A673 (cell line): ENCODE results near the gene UBE2D3.

Source experiments
- CTCF ChIP-seq: fragments of 300-800, 200-600 bp; sonication (generic); conservative IDR thresholded peaks from 2 replicates; pipeline ENCODE4 v1.5.1; 2017; ENCODE audit warnings: low read depth, mild to moderate bottlenecking, antibody characterized with exemption, low read length, moderate library complexity, mixed read lengths
- EZH2 ChIP-seq: fragments of 200-600 bp; sonication (generic); IDR thresholded peaks from 2 replicates; pipeline ENCODE4 v1.6.1; 2017; ENCODE audit warnings: borderline replicate concordance, low read depth, mild to moderate bottlenecking, mixed read lengths, antibody characterized with exemption, low read length; ENCODE audit not compliant: poor library complexity, severe bottlenecking

GRCh38 chr4:102823464-102823863, 3.9 kb downstream of the UBE2D3 start:
- TF ChIP-seq CTCF, result no peak
- TF ChIP-seq EZH2, result no peak
